RWPE2 (cell line): ENCODE results near the gene CNTRL.

Experiments
- ATAC-seq: fragments of 200-7000 bp; cut with Tn5 transposase; 3 replicates; pipeline ENCODE4 v1.9.1; 2021; ENCODE audit warnings: low read depth
- DNase-seq: peaks from one replicate; pipeline ENCODE4 v3.0.0-alpha.2; 2020; ENCODE audit warnings: low spot score
- H3K27ac ChIP-seq: fragments of 450-650 bp; 2 replicates; pipeline ENCODE4 v1.5.1; 2017; ENCODE audit warnings: mild to moderate bottlenecking; ENCODE audit not compliant: poor library complexity, severe bottlenecking
- H3K27me3 ChIP-seq: fragments of 250-450 bp; sonication (Bioruptor Pico); 2 replicates; pipeline ENCODE4 v1.5.1; 2021; ENCODE audit warnings: mild to moderate bottlenecking, moderate library complexity; ENCODE audit not compliant: insufficient read depth, poor library complexity, severe bottlenecking
- H3K36me3 ChIP-seq: fragments of 250-450 bp; sonication (Bioruptor Pico); 2 replicates; pipeline ENCODE4 v1.5.1; 2020; ENCODE audit warnings: low read depth, mild to moderate bottlenecking, moderate library complexity
- H3K4me1 ChIP-seq: fragments of 250-450 bp; sonication (Bioruptor Pico); 2 replicates; pipeline ENCODE4 v1.5.1; 2021; ENCODE audit warnings: mild to moderate bottlenecking, moderate library complexity; ENCODE audit not compliant: insufficient read depth, poor library complexity, severe bottlenecking
- H3K4me3 ChIP-seq: fragments of 250-450 bp; sonication (Bioruptor Pico); 2 replicates; pipeline ENCODE4 v1.5.1; 2021; ENCODE audit warnings: mild to moderate bottlenecking, moderate library complexity; ENCODE audit not compliant: severe bottlenecking
- H3K9me3 ChIP-seq: fragments of 250-450 bp; sonication (Bioruptor Pico); 2 replicates; pipeline ENCODE4 v1.5.1; 2021; ENCODE audit warnings: mild to moderate bottlenecking, moderate library complexity; ENCODE audit not compliant: severe bottlenecking
- CTCF ChIP-seq: fragments of 450-650 bp; IDR thresholded peaks from one replicate; pipeline ENCODE4 v1.5.1; 2017; ENCODE audit warnings: mild to moderate bottlenecking, moderate library complexity; ENCODE audit not compliant: poor library complexity, severe bottlenecking

CNTRL gene

DNA sequence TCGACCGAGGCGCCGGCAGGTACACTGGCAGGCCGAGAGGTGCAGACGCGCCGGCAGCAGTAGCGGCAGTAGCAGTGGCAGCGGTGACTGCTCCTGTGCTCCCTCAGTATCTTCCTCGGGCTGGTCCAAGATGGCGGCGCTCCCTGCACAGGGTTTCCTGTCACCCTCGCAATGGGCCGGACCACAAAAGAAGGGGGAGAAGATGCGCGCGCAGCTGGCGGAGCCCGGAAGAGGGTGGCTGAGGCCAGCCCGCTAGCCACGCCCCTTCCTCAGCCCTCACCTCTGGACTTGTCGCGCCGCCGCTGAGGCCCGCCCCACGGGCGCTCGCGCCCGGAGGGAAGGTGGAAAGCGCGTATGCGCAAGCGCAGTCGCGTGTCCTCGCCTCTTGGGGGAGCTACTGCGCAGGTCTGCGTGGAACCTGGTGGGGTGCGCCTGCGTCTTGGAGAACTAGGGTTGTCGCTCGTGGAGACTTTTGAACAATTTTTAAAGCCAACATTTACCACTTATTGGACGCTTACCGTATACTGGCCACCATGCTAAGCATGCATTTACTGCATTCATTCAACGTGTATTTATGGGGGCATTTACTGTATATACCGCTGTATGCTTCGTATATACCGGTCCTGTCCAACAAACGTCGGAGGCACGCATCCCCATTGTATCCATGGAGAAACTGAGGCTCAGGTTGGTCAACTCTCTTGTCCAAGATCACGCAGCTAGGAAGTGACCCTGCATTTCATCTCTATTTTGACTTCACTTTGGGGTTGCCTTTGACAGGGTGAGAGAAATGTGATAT lies 127.2 kb downstream of the CNTRL start, which contains the start of gene RAB14:
TSS of gene RAB14 (minus strand) at position 132 of the 796 bp plus-strand sequence. CDS start 8,457 bp downstream, outside the sequence.
- Histone ChIP-seq H3K36me3 (peaks cover 7% of the 10 kb centered on the region; the same call in 1 of the 2 replicates), H3K27me3 (no peaks in the 10 kb centered on the region), H3K9me3 (no peaks in the 10 kb centered on the region), H3K27ac (peak within 1 kb of the TSS; percentile 66), H3K4me3 (peak within 1 kb of the TSS; percentile 71), H3K4me1 (peaks cover 26% of the 10 kb centered on the region)
- ATAC-seq, result peak; percentile 88
- DNase-seq, result peak; percentile 99
- TF ChIP-seq CTCF, result peak; percentile 79

GRCh38 chr9:121204121-121204520 lies 129.4 kb downstream of the CNTRL start:
- Histone ChIP-seq H3K4me1 (peaks cover 4% of the 10 kb centered on the region), H3K4me3 (no peak overlapping the region), H3K9me3 (no peaks in the 10 kb centered on the region), H3K27me3 (no peaks in the 10 kb centered on the region), H3K27ac (no peak overlapping the region), H3K36me3 (peaks cover 4% of the 10 kb centered on the region; the same call in 1 of the 2 replicates)
- TF ChIP-seq CTCF, result no peak
- no peak for DNase-seq
- ATAC-seq, result no peak

- TF ChIP-seq CTCF, result no peak
- H3K9me3 ChIP-seq, result no peaks in the 10 kb centered on the region
Measured at GRCh38 chr9:121204611-121205010, 129.9 kb downstream of the CNTRL start.

GRCh38 chr9:121206516-121207370 lies 132.0 kb downstream of the CNTRL start:
- H3K4me1 ChIP-seq, result no peaks in the 10 kb centered on the region
- no peaks in the 10 kb centered on the region for H3K9me3 ChIP-seq
- H3K4me3 ChIP-seq, result no peak overlapping the region
- H3K27me3 ChIP-seq, result no peaks in the 10 kb centered on the region
- H3K27ac ChIP-seq, result no peak overlapping the region
- TF ChIP-seq CTCF, result no peak
- no peaks in the 10 kb centered on the region for H3K36me3 ChIP-seq
- DNase-seq (no peak), ATAC-seq (no peak)

More at GRCh38 chr9:121204611-121205010, 129.9 kb downstream of the CNTRL start:
- H3K4me3 ChIP-seq, result no peak overlapping the region
- DNase-seq, result no peak
- no peaks in the 10 kb centered on the region; the same call in 1 of the 2 replicates for H3K36me3 ChIP-seq
- ATAC-seq, result no peak
- no peaks in the 10 kb centered on the region for H3K27me3 ChIP-seq
- peaks cover under 1% of the 10 kb centered on the region for H3K4me1 ChIP-seq
- H3K27ac ChIP-seq, result no peak overlapping the region
